ENCODE data around the gene GABARAP.

DNA sequence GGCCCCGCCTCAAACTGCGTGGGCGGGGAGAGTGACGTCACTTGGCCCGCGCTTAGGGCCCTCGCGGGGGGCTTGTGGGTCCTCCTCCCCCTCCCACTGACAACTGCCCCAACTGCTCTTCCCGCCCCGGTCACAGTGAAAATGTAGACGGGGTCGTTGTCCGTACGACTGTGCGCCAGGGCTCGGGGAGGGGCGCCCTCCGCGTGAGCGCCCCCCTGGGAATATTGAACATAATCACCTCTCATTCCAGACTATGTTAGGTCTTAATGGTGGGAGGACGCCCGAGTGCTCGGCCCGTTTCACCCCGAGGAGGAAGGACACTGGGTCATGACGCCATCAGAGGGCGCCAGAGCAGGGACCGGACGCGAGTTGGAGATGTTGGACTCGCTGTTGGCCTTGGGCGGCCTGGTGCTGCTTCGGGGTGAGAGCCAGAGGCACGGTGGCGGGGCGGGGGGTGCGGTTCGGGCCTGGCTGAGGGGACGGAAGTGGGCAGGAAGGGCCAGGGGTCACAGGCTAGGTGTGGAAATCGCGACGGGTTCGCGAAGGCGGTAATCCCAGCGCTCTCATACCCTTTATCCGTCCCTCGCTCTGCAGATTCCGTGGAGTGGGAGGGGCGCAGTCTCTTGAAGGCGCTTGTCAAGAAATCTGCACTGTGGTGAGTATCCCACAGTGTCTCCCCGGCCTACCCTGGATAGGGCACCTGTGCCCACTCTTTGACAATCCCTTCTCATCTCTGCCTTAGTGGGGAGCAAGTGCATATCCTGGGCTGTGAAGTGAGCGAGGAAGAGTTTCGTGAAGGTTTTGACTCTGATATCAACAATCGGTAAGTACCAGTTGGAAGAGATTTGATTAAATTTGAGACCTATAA, 10.2 kb upstream of the GABARAP start, which contains the start of gene ELP5:
- TF ChIP-seq POLR2A (IDR thresholded peaks at IDR 0.05; ENCODE audit: low read length): peak; percentile 85
- no peak for TF ChIP-seq GATA1 (IDR thresholded peaks at IDR 0.05; ENCODE audit: low read depth, low read length)

Data from erythroblast (primary cell).